Esophagus muscularis mucosa (tissue), 4 donors: ENCODE results near the gene PCP2. TPM values are rescaled to one million over a fixed set of nuclear protein-coding genes. Genes with fewer than 3 reads are reported as not detected.

Experiments used
- DNase-seq: peaks from one replicate; pipeline ENCODE4 v3.0.0-alpha.2; 2017; ENCODE audit errors: extremely low spot score
- H3K27ac ChIP-seq, 4 donors: fragments of 200-600 bp; sonication (generic); replicated peaks in 1 of 4; 1 replicate in 3 of 4; 2 replicates in 1 of 4; pipeline ENCODE4 v1.5.1; 2016 to 2019; ENCODE audit warnings: mild to moderate bottlenecking in 1 of 4
- H3K27me3 ChIP-seq, 4 donors: fragments of 200-600 bp; sonication (generic); one replicate each; pipeline versions ENCODE4 v1.5.1 to v1.6.0; 2016 to 2019
- H3K36me3 ChIP-seq, 4 donors: fragments of 200-600 bp; sonication (generic); one replicate each; pipeline ENCODE4 v1.5.1; 2016 to 2019
- H3K4me1 ChIP-seq, 4 donors: fragments of 200-600 bp; sonication (generic); one replicate each; pipeline ENCODE4 v1.5.1; 2016 to 2019
- H3K4me3 ChIP-seq, 4 donors: fragments of 200-600 bp; sonication (generic); 1 replicate in 2 of 4; 2 replicates in 2 of 4; pipeline ENCODE4 v1.5.1; 2016 to 2019; ENCODE audit warnings: mild to moderate bottlenecking in 4 of 4, moderate library complexity in 1 of 4
- H3K9me3 ChIP-seq, 4 donors: fragments of 200-600 bp; sonication (generic); 1 replicate in 3 of 4; 2 replicates in 1 of 4; pipeline ENCODE4 v1.5.1; 2016 to 2019
- EP300 ChIP-seq: sonication (generic); formaldehyde crosslinking; IDR thresholded peaks from one replicate; pipeline ENCODE4 v1.6.1; 2017; ENCODE audit warnings: antibody characterized with exemption
- POLR2A ChIP-seq: fragments of 450-650 bp; IDR thresholded peaks from one replicate; pipeline ENCODE4 v1.6.1; 2017; ENCODE audit warnings: antibody characterized with exemption, moderate library complexity, mild to moderate bottlenecking, low read depth
- POLR2AphosphoS5 ChIP-seq, 2 donors: sonication (generic); formaldehyde crosslinking; IDR thresholded peaks; one replicate each; pipeline ENCODE4 v1.6.1; 2017; ENCODE audit warnings: antibody characterized with exemption in 2 of 2
- WGBS: methylation state at CpG from one replicate; pipeline ENCODE4 v1.1.5; 2018; 5-methylcytosine and 5-hydroxymethylcytosine counted together
- intact Hi-C: fragments of 100-400 bp; cut with DNase I; formaldehyde crosslinking; loops from one replicate; pipeline ENCODE4 v1.15.1; 2023
- total RNA-seq, 4 donors: library from RNA; depleted of rRNA; stranded (reverse); fragments of >200 nt; gene quantifications; one replicate each; pipeline versions ENCODE4 v1.1.0 to v1.2.1, GENCODE V29; 2016
- TF ChIP-seq, protein P1 (sequence below), 3 experiments: fragments of 200-600 bp in 2 of 3; fragments of 450-650 bp in 1 of 3; sonication (generic) in 2 of 3; IDR thresholded peaks; one replicate each; pipeline ENCODE4 v1.5.1; 2017 to 2019; ENCODE audit warnings: antibody characterized with exemption in 3 of 3, mild to moderate bottlenecking in 2 of 3, moderate library complexity in 1 of 3

PCP2 gene
- total RNA-seq, 4 donors from 2014 or later, result not detected

- H3K4me3 ChIP-seq, result no peak overlapping the region
- 48% methylated on average over 6 of the region's 7 CpGs for WGBS
- intact Hi-C loops, result no loop called here
Observed at GRCh38 chr19:7676376-7676775, 42.9 kb upstream of the PCP2 start.

DNA sequence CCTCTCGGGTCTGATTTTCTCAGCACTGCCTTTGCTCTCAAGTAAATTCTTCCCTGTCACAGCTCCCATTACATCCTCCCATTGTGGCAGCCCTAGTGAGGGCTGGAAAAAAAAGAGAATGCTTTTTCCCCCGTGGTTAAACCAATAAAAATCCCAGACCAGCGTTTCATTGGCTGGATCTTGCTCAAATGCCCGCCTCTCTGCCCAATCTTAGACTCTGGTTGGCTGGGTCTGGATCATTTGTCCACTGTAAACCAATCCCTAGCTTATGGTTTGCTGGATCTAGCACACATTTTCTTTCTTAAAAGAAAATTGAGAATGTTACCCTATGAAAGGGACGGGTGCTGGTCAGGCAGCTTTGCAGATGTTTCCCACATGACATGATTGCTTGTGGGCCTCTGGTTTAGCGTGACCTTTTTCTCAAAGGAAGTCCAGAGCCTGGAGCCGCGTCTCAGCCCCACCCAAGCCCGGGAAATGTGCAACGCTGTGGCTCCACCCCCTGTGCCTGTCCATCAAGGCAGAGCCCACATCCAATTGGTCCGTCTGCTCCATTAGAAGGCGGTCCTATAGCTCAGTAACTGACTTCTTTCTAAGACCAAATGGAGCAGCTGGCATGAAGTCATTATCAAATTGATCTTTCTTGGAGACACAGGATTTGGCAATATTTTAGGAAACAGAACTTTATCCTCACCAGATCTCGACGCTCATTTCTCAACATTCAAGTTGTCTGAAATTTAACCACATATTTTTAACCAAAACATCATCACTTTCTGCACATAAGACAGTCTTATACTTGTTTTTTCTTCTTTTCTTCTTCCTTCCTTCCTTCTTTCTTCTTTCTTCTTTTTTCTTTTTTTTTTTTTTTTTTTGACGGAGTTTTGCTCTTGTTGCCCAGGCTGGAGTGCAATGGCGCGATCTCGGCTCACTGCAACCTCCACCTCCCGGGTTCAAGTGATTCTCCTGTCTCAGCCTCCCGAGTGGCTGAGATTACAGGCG is 40.8 kb upstream of the PCP2 start:
- Histone ChIP-seq H3K36me3 (no peaks in the 10 kb centered on the region), H3K27ac (peak overlapping the region in 1 of 4 donors; percentile 20), H3K4me3 (no peak overlapping the region), H3K27me3 (peaks cover 0 to 87% (median 14%) of the 10 kb centered on the region in 4 donors), H3K9me3 (no peaks in the 10 kb centered on the region), H3K4me1 (peaks cover 0 to 5% (median 2%) of the 10 kb centered on the region in 4 donors)
- intact Hi-C loops, result no loop called here
- WGBS, result 54% methylated on average over 20 of the region's 21 CpGs
- TF ChIP-seq EP300, result no peak
- no peak for TF ChIP-seq POLR2AphosphoS5 (IDR thresholded peaks at IDR 0.05)
- TF ChIP-seq, protein P1, sequence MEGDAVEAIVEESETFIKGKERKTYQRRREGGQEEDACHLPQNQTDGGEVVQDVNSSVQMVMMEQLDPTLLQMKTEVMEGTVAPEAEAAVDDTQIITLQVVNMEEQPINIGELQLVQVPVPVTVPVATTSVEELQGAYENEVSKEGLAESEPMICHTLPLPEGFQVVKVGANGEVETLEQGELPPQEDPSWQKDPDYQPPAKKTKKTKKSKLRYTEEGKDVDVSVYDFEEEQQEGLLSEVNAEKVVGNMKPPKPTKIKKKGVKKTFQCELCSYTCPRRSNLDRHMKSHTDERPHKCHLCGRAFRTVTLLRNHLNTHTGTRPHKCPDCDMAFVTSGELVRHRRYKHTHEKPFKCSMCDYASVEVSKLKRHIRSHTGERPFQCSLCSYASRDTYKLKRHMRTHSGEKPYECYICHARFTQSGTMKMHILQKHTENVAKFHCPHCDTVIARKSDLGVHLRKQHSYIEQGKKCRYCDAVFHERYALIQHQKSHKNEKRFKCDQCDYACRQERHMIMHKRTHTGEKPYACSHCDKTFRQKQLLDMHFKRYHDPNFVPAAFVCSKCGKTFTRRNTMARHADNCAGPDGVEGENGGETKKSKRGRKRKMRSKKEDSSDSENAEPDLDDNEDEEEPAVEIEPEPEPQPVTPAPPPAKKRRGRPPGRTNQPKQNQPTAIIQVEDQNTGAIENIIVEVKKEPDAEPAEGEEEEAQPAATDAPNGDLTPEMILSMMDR (IDR thresholded peaks at IDR 0.05), result no peak
- TF ChIP-seq POLR2A, result no peak
- DNase-seq, result peak; percentile 93

More at GRCh38 chr19:7676376-7676775, 42.9 kb upstream of the PCP2 start:
- Histone ChIP-seq H3K27me3 (peaks cover 0 to 78% (median 6%) of the 10 kb centered on the region in 4 donors), H3K36me3 (no peaks in the 10 kb centered on the region), H3K27ac (no peak overlapping the region), H3K4me1 (peaks cover 4 to 19% (median 9%) of the 10 kb centered on the region in 4 donors), H3K9me3 (no peaks in the 10 kb centered on the region)
- DNase-seq, result no peak
- TF ChIP-seq, protein P1 (IDR thresholded peaks at IDR 0.05), result no peak
- TF ChIP-seq EP300 (no peak), POLR2A (no peak), POLR2AphosphoS5 (IDR thresholded peaks at IDR 0.05) (no peak)

DNA sequence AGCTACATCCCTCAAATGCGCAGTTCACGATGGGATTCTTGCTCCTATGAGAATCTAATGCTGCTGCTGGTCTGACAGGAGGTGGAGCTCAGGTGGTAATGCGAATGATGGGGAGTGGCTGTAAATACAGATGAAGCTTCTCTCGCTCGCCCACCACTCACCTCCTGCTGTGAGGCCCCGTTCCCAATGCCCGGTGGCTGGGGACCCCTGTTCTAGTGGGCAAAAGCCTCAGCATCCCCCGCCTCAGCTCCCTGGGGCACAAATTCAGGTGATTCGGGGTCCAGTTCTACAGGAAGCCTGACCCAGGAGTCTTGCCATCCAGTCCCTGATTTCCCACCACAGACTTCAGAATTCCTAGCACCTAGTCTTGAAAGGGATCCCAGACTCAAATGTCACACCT is 39.0 kb upstream of the PCP2 start:
- peaks cover 0 to 5% (median 2%) of the 10 kb centered on the region in 4 donors for H3K4me1 ChIP-seq

GRCh38 chr19:7670790-7671189 is 37.3 kb upstream of the PCP2 start:
- intact Hi-C loops, result no loop called here
- H3K27me3 ChIP-seq, result peaks cover 0 to 76% (median 12%) of the 10 kb centered on the region in 4 donors
- TF ChIP-seq POLR2A (no peak), POLR2AphosphoS5 (IDR thresholded peaks at IDR 0.05) (no peak), EP300 (no peak)
- TF ChIP-seq, protein P1 (IDR thresholded peaks at IDR 0.05), result no peak
- H3K9me3 ChIP-seq, result no peaks in the 10 kb centered on the region
- no peak overlapping the region for H3K4me3 ChIP-seq
- 30% methylated on average over 7 of the region's 9 CpGs for whole genome bisulfite sequencing
- no peak for DNase-seq
- peaks cover 0 to 5% (median 2%) of the 10 kb centered on the region in 4 donors for H3K4me1 ChIP-seq
- no peaks in the 10 kb centered on the region for H3K36me3 ChIP-seq
- H3K27ac ChIP-seq, result no peak overlapping the region

More for the DNA sequence above, 39.0 kb upstream of the PCP2 start:
- H3K4me3 ChIP-seq, result no peak overlapping the region
- intact Hi-C loops, result no loop called here
- TF ChIP-seq POLR2AphosphoS5 (IDR thresholded peaks at IDR 0.05) (no peak), POLR2A (no peak), EP300 (no peak)
- TF ChIP-seq, protein P1 (IDR thresholded peaks at IDR 0.05), result no peak
- WGBS, result 74% methylated on average over 3 of the region's 9 CpGs
- no peak overlapping the region for H3K27ac ChIP-seq
- H3K27me3 ChIP-seq, result peaks cover 0 to 84% (median 14%) of the 10 kb centered on the region in 4 donors
- DNase-seq, result no peak
- H3K9me3 ChIP-seq, result no peaks in the 10 kb centered on the region
- no peaks in the 10 kb centered on the region for H3K36me3 ChIP-seq
